HEK293 (cell line): ENCODE results near the gene PKM.

ENCODE experiments used
- CTCF ChIA-PET: fragments of 350-600 bp; formaldehyde crosslinking; extraction: SDS; loops from one replicate; lab custom pipeline; 2021; ENCODE audit warnings: antibody characterized with exemption; lab: Yijun Ruan, JAX
- POLR2A ChIA-PET: fragments of 300-600 bp; formaldehyde crosslinking; extraction: SDS; loops from one replicate; lab custom pipeline; 2020; ENCODE audit warnings: antibody characterized with exemption, inconsistent platforms; lab: Yijun Ruan, JAX
- H3K27ac ChIP-seq: fragments of 200-500 bp; sonication (Bioruptor generic); 2 replicates; pipeline ENCODE4 v1.5.1; 2014; ENCODE audit warnings: low read depth, low read length, control low read depth, inconsistent platforms; ENCODE audit errors: extremely low read depth
- H3K36me3 ChIP-seq, 2 experiments: fragments of 200-500 bp in 1 of 2; sonication (Bioruptor generic) in 1 of 2; 1 replicate in 1 of 2; 2 replicates in 1 of 2; pipeline ENCODE4 v1.5.1; 2014 to 2017; ENCODE audit warnings: inconsistent platforms in 2 of 2, low read length in 2 of 2; ENCODE audit not compliant: control insufficient read depth in 2 of 2, insufficient read depth in 1 of 2
- H3K4me1 ChIP-seq: fragments of 200-500 bp; sonication (Bioruptor generic); 2 replicates; pipeline ENCODE4 v1.5.1; 2014; ENCODE audit warnings: mild to moderate bottlenecking, low read length, inconsistent platforms; ENCODE audit not compliant: control insufficient read depth, insufficient read depth
- H3K4me3 ChIP-seq: 2 replicates; pipeline ENCODE4 v1.5.1; 2011; ENCODE audit warnings: low read depth, mild to moderate bottlenecking, control low read depth, low read length, moderate library complexity
- H3K9me3 ChIP-seq: fragments of 200-500 bp; sonication (Bioruptor generic); 2 replicates; pipeline ENCODE4 v1.5.1; 2014; ENCODE audit warnings: low read depth, low read length, inconsistent platforms; ENCODE audit not compliant: control insufficient read depth, insufficient read depth
- BCL11B ChIP-seq: fragments of 450-650 bp; formaldehyde crosslinking; IDR thresholded peaks from 2 replicates; pipeline ENCODE4 v1.5.1; 2016; ENCODE audit warnings: low read depth, missing biosample characterization, missing genetic modification characterization
- HOXD13 ChIP-seq: sonication (generic); formaldehyde crosslinking; IDR thresholded peaks from 2 replicates; pipeline ENCODE4 v1.8.0; 2022; ENCODE audit warnings: missing genetic modification reagents, borderline replicate concordance
- SCRT2 ChIP-seq: fragments of 450-650 bp; formaldehyde crosslinking; IDR thresholded peaks from 2 replicates; pipeline ENCODE4 v1.5.1; 2016; ENCODE audit warnings: missing biosample characterization, missing genetic modification characterization
- SP2 ChIP-seq: fragments of 450-650 bp; formaldehyde crosslinking; IDR thresholded peaks from 2 replicates; pipeline ENCODE4 v1.5.1; 2016; ENCODE audit warnings: missing biosample characterization, missing genetic modification characterization
- SP3 ChIP-seq: fragments of 450-650 bp; formaldehyde crosslinking; IDR thresholded peaks from 2 replicates; pipeline ENCODE4 v1.5.1; 2016; ENCODE audit warnings: missing biosample characterization, missing genetic modification characterization
- ZFP37 ChIP-seq: fragments of 450-650 bp; formaldehyde crosslinking; IDR thresholded peaks from 2 replicates; pipeline ENCODE4 v1.5.1; 2016; ENCODE audit warnings: missing biosample characterization, missing genetic modification characterization
- ZFP69B ChIP-seq: fragments of 450-650 bp; formaldehyde crosslinking; IDR thresholded peaks from 2 replicates; pipeline ENCODE4 v1.5.1; 2016; ENCODE audit warnings: missing biosample characterization, missing genetic modification characterization
- ZIC2 ChIP-seq: fragments of 450-650 bp; formaldehyde crosslinking; IDR thresholded peaks from 2 replicates; pipeline ENCODE4 v1.5.1; 2016; ENCODE audit warnings: missing biosample characterization, missing genetic modification characterization
- ZNF311 ChIP-seq: fragments of 450-650 bp; formaldehyde crosslinking; IDR thresholded peaks from 2 replicates; pipeline ENCODE4 v1.5.1; 2017; ENCODE audit warnings: missing biosample characterization, missing genetic modification characterization, borderline replicate concordance
- ZNF335 ChIP-seq: fragments of 450-650 bp; formaldehyde crosslinking; conservative IDR thresholded peaks from 2 replicates; pipeline ENCODE4 v1.5.1; 2016; ENCODE audit warnings: missing biosample characterization, missing genetic modification characterization
- ZNF362 ChIP-seq: fragments of 450-650 bp; formaldehyde crosslinking; IDR thresholded peaks from 2 replicates; pipeline ENCODE4 v1.5.1; 2016; ENCODE audit warnings: missing biosample characterization, missing genetic modification characterization
- ZNF433 ChIP-seq: fragments of 450-650 bp; formaldehyde crosslinking; IDR thresholded peaks from 2 replicates; pipeline ENCODE4 v1.5.1; 2016; ENCODE audit warnings: missing biosample characterization, missing genetic modification characterization, low read depth
- ZNF501 ChIP-seq: fragments of 450-650 bp; formaldehyde crosslinking; IDR thresholded peaks from 2 replicates; pipeline ENCODE4 v1.5.1; 2016; ENCODE audit warnings: missing biosample characterization, missing genetic modification characterization
- ZNF561 ChIP-seq: fragments of 450-650 bp; IDR thresholded peaks from 2 replicates; pipeline ENCODE4 v1.5.1; 2018; ENCODE audit warnings: missing biosample characterization, missing genetic modification characterization, borderline replicate concordance
- ZNF621 ChIP-seq: fragments of 450-650 bp; formaldehyde crosslinking; IDR thresholded peaks from 2 replicates; pipeline ENCODE4 v1.5.1; 2017; ENCODE audit warnings: missing biosample characterization, missing genetic modification characterization
- ZSCAN30 ChIP-seq: fragments of 450-650 bp; IDR thresholded peaks from 2 replicates; pipeline ENCODE4 v1.5.1; 2018; ENCODE audit warnings: missing biosample characterization, mild to moderate bottlenecking, missing genetic modification characterization, moderate library complexity
- ZSCAN5A ChIP-seq: fragments of 450-650 bp; formaldehyde crosslinking; IDR thresholded peaks from 2 replicates; pipeline ENCODE4 v1.5.1; 2016; ENCODE audit warnings: missing biosample characterization, missing genetic modification characterization
- TF ChIP-seq, protein P1 (sequence below): fragments of 450-650 bp; formaldehyde crosslinking; conservative IDR thresholded peaks from 2 replicates; pipeline ENCODE4 v1.5.1; 2016; ENCODE audit warnings: low read depth, missing biosample characterization, missing genetic modification characterization
- TF ChIP-seq, protein P2 (sequence below): fragments of 450-650 bp; formaldehyde crosslinking; IDR thresholded peaks from 2 replicates; pipeline ENCODE4 v1.5.1; 2017; ENCODE audit warnings: missing biosample characterization, mild to moderate bottlenecking, missing genetic modification characterization, moderate library complexity
- TF ChIP-seq, protein P3 (sequence below): fragments of 450-650 bp; formaldehyde crosslinking; IDR thresholded peaks from 2 replicates; pipeline ENCODE4 v1.5.1; 2016; ENCODE audit warnings: missing biosample characterization, missing genetic modification characterization
- TF ChIP-seq, protein P4 (sequence below): fragments of 450-650 bp; formaldehyde crosslinking; IDR thresholded peaks from 2 replicates; pipeline ENCODE4 v1.5.1; 2016; ENCODE audit warnings: missing biosample characterization, missing genetic modification characterization

The PKM gene

GRCh38 chr15:72237853-72238224 lies 6.8 kb upstream of the PKM start:
- TF ChIP-seq SP3 (tag by site-specific recombination) (0 out of 2 replicates have a peak, but pooled peaks have one; percentile 1), SP2 (tag by site-specific recombination) (no peak), ZNF621 (tag by site-specific recombination) (no peak), ZNF501 (tag by site-specific recombination) (no peak), ZNF335 (peak; percentile 67), ZSCAN5A (tag by site-specific recombination) (no peak), HOXD13 (no peak), ZNF433 (tag by site-specific recombination) (no peak), ZNF362 (tag by site-specific recombination) (no peak), SCRT2 (tag by site-specific recombination) (peak; percentile 62), ZNF311 (no peak), BCL11B (tag by site-specific recombination) (no peak), ZNF561 (tag by site-specific recombination) (no peak)
- TF ChIP-seq, protein P1, sequence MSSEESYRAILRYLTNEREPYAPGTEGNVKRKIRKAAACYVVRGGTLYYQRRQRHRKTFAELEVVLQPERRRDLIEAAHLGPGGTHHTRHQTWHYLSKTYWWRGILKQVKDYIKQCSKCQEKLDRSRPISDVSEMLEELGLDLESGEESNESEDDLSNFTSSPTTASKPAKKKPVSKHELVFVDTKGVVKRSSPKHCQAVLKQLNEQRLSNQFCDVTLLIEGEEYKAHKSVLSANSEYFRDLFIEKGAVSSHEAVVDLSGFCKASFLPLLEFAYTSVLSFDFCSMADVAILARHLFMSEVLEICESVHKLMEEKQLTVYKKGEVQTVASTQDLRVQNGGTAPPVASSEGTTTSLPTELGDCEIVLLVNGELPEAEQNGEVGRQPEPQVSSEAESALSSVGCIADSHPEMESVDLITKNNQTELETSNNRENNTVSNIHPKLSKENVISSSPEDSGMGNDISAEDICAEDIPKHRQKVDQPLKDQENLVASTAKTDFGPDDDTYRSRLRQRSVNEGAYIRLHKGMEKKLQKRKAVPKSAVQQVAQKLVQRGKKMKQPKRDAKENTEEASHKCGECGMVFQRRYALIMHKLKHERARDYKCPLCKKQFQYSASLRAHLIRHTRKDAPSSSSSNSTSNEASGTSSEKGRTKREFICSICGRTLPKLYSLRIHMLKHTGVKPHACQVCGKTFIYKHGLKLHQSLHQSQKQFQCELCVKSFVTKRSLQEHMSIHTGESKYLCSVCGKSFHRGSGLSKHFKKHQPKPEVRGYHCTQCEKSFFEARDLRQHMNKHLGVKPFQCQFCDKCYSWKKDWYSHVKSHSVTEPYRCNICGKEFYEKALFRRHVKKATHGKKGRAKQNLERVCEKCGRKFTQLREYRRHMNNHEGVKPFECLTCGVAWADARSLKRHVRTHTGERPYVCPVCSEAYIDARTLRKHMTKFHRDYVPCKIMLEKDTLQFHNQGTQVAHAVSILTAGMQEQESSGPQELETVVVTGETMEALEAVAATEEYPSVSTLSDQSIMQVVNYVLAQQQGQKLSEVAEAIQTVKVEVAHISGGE (tag by site-specific recombination), result no peak
- TF ChIP-seq, protein P2, sequence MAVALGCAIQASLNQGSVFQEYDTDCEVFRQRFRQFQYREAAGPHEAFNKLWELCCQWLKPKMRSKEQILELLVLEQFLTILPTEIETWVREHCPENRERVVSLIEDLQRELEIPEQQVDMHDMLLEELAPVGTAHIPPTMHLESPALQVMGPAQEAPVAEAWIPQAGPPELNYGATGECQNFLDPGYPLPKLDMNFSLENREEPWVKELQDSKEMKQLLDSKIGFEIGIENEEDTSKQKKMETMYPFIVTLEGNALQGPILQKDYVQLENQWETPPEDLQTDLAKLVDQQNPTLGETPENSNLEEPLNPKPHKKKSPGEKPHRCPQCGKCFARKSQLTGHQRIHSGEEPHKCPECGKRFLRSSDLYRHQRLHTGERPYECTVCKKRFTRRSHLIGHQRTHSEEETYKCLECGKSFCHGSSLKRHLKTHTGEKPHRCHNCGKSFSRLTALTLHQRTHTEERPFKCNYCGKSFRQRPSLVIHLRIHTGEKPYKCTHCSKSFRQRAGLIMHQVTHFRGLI (tag by site-specific recombination), result no peak; the same call in 1 of the 2 replicates
- TF ChIP-seq, all 188 proteins: peak for 3
- peak overlapping the region; percentile 37; the same call in 1 of the 2 replicates for H3K27ac ChIP-seq

GRCh38 chr15:72237029-72237852 lies 6.3 kb upstream of the PKM start:
- POLR2A ChIA-PET, result interaction anchor here (0.6 to 6.9 kb wide), 4 partner anchors 6 to 25 kb away, joined by 3 to 66 read pairs (median 4); partner anchors contain the start of gene PKM
- H3K4me3 ChIP-seq, result no peak overlapping the region
- TF ChIP-seq ZIC2 (tag by site-specific recombination), result 0 out of 2 replicates have a peak, but pooled peaks have one; percentile 17
- 0 out of 2 replicates have a peak, but pooled peaks have one; percentile 28 for TF ChIP-seq ZFP69B (tag by site-specific recombination)
- TF ChIP-seq, protein P3, sequence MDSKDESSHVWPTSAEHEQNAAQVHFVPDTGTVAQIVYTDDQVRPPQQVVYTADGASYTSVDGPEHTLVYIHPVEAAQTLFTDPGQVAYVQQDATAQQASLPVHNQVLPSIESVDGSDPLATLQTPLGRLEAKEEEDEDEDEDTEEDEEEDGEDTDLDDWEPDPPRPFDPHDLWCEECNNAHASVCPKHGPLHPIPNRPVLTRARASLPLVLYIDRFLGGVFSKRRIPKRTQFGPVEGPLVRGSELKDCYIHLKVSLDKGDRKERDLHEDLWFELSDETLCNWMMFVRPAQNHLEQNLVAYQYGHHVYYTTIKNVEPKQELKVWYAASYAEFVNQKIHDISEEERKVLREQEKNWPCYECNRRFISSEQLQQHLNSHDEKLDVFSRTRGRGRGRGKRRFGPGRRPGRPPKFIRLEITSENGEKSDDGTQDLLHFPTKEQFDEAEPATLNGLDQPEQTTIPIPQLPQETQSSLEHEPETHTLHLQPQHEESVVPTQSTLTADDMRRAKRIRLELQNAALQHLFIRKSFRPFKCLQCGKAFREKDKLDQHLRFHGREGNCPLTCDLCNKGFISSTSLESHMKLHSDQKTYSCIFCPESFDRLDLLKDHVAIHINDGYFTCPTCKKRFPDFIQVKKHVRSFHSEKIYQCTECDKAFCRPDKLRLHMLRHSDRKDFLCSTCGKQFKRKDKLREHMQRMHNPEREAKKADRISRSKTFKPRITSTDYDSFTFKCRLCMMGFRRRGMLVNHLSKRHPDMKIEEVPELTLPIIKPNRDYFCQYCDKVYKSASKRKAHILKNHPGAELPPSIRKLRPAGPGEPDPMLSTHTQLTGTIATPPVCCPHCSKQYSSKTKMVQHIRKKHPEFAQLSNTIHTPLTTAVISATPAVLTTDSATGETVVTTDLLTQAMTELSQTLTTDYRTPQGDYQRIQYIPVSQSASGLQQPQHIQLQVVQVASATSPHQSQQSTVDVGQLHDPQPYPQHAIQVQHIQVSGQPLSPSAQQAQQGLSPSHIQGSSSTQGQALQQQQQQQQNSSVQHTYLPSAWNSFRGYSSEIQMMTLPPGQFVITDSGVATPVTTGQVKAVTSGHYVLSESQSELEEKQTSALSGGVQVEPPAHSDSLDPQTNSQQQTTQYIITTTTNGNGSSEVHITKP (tag by site-specific recombination), result peak; percentile 96
- TF ChIP-seq, protein P4, sequence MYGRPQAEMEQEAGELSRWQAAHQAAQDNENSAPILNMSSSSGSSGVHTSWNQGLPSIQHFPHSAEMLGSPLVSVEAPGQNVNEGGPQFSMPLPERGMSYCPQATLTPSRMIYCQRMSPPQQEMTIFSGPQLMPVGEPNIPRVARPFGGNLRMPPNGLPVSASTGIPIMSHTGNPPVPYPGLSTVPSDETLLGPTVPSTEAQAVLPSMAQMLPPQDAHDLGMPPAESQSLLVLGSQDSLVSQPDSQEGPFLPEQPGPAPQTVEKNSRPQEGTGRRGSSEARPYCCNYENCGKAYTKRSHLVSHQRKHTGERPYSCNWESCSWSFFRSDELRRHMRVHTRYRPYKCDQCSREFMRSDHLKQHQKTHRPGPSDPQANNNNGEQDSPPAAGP (tag by site-specific recombination), result peak; percentile 77
- TF ChIP-seq ZFP37 (tag by site-specific recombination), result no peak
- TF ChIP-seq ZSCAN30 (tag by site-specific recombination), result peak; percentile 28; the same call in 1 of the 2 replicates

More at GRCh38 chr15:72237853-72238224, 6.8 kb upstream of the PKM start:
- POLR2A ChIA-PET, result interaction anchor here (1.4 to 6.9 kb wide), 2 partner anchors 7 to 11 kb away, joined by 6 to 66 read pairs; partner anchors contain the start of gene PKM
- Histone ChIP-seq H3K4me3 (no peak overlapping the region), H3K36me3 (peaks cover 15 to 32% of the 10 kb centered on the region in 2 experiments), H3K9me3 (no peaks in the 10 kb centered on the region), H3K4me1 (peaks cover 16% of the 10 kb centered on the region)
- CTCF ChIA-PET, result interaction anchor here (0.7 to 2.1 kb wide), 3 partner anchors 11 to 1020 kb away, joined by 3 to 10 read pairs (median 3); no protein-coding TSS in a partner anchor

More at GRCh38 chr15:72237029-72237852, 6.3 kb upstream of the PKM start:
- no peaks in the 10 kb centered on the region for H3K9me3 ChIP-seq
- H3K36me3 ChIP-seq, result peaks cover 12 to 26% of the 10 kb centered on the region in 2 experiments
- peak overlapping the region; percentile 35; the same call in 1 of the 2 replicates for H3K27ac ChIP-seq
- peaks cover 17% of the 10 kb centered on the region for H3K4me1 ChIP-seq
- CTCF ChIA-PET, result interaction anchor here (0.7 to 2.1 kb wide), 4 partner anchors 10 to 1021 kb away, joined by 3 to 10 read pairs (median 3); no protein-coding TSS in a partner anchor
